GM18520 (cell line): ENCODE measurements around the gene HEPHL1.
"Not testable (repeated sequence)": the region's sequence is repeated elsewhere in the genome, so short reads cannot be mapped to it uniquely, and the experiment has no call there.

ENCODE experiments used
- ATAC-seq: cut with Tn5 transposase; IDR thresholded peaks from one replicate; pipeline ENCODE4 v1.9.1; 2021; ENCODE audit not compliant: unreplicated experiment

HEPHL1 gene, protein sequence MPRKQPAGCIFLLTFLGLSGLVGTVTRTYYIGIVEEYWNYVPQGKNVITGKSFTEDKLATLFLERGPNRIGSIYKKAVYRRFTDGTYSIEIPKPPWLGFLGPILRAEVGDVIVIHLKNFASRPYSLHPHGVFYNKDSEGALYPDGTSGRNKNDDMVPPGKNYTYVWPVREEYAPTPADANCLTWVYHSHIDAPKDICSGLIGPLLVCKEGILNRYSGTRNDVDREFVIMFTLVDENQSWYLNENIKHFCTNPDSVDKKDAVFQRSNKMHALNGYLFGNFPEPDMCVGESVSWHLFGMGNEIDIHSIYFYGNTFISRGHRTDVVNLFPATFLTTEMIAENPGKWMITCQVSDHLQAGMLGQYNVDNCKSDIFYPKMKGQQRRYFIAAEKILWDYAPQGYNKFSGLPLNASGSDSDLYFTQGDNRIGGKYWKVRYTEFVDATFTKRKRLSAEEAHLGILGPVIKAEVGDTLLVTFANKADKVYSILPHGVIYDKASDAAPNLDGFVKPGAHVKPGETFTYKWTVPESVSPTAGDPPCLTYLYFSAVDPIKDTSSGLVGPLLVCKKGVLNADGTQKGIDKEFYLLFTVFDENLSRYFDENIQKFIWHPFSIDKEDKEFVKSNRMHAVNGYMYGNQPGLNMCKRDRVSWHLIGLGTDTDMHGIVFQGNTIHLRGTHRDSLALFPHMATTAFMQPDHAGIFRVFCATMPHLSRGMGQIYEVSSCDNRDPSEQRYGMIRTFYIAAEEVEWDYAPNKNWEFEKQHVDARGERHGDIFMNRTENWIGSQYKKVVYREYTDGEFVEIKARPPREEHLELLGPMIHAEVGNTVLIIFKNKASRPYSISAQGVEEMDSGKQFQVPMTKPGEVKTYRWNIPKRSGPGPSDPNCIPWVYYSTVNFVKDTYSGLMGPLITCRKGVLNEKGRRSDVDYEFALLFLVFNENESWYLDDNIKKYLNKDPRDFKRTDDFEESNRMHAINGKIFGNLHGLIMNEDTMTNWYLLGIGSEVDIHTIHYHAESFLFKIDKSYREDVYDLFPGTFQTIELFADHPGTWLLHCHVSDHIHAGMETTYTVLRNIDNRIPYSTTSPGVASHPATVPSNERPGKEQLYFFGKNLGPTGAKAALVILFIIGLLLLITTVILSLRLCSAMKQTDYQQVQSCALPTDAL

DNA sequence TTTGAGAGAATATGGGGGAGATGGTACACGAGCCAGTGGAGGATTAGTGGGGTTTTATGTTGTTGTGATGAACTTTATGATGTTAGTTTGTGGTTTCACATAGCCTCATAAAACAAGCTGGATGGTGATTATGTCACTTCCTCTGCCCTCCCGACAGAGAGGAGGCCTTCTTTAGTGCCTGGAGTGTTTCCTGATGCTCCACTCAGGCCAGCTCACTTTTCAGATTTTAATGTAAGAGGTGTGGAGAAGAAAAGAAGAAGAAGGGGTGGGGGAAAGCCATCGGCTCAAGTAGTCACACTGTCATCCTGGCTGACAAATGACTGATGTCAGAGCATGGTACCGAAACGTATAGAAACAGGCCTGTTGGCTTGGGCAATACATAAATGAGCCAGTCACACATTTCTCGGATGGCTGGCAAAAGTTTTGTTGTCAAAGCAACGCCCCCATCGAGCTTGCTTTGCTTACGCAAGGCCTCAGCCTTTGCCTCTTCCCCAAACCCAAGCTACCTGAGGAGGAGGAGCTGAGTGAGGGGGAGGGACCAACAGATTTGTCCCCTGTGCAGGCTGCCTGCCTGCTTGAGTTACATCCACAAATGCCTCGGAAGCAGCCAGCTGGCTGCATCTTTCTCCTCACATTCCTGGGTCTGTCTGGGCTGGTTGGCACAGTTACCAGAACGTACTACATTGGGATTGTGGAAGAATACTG, at the start of gene HEPHL1:
Gene HEPHL1, plus strand, starts transcription at position 578 of the 705 bp plus-strand sequence. Its CDS starts 15 bp downstream, at position 593.
- ATAC-seq = no peak

- no peak for ATAC-seq
Measured at GRCh38 chr11:93972790-93973189, 48.4 kb upstream of the HEPHL1 start.

- not testable (repeated sequence) for ATAC-seq
Measured at GRCh38 chr11:93973322-93974051, 47.7 kb upstream of the HEPHL1 start.

DNA sequence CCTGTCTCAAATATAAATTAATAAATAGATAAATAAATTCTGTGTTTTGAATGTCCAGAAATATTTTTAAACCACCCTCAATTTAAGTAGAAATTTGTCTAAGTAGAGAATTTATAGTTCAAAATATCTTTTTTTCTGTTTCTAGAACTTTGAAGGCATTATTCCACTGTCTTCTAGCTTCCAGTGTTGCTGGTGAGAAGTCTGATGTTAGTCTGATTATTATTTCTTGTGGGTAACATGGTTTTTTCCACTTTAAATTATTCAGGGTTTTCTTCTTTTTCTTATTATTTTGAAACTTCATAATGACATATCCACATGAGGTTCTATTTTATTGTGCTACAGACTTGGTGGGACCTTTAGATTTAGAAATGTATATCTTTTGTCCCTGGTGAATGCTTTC, 46.4 kb upstream of the HEPHL1 start:
- no peak for ATAC-seq

DNA sequence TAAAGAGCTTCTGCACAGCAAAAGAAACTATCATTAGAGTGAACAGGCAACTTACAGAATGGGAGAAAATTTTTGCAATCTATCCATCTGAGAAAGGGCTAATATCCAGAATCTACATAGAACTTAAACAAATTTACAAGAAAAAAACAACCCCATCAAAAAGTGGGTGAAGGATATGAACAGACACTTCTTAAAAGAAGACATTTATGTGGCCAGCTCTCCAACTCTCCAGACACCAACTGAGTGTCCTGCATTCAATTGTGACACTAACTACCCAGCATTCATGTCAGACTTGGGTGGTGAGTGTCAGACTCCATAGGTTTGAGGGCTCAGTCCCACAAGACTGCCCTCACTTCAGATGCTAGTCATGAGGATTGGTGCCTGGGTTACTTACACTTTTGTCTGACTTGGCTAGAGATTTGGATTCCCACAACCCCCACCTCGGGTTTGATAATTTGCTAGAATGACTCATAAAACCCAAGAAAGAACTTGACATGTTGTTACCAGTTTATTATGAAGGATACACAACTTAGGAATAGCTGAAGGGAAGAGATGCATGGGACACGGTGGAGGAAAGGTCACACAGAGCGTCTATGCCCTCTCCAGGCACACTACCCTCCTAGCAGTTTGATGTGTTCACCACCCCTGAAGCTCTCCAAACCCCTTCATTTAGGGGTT, 44.4 kb upstream of the HEPHL1 start:
- not testable (repeated sequence) for ATAC-seq

GRCh38 chr11:93983542-93984195, 37.5 kb upstream of the HEPHL1 start:
- ATAC-seq = no peak

- no peak for ATAC-seq
Measured at GRCh38 chr11:93984196-93984567, 37.0 kb upstream of the HEPHL1 start.

- no peak for ATAC-seq
Measured at GRCh38 chr11:93984936-93985335, 36.2 kb upstream of the HEPHL1 start.

GRCh38 chr11:93986716-93987115, 34.4 kb upstream of the HEPHL1 start:
- no peak for ATAC-seq

- no peak for ATAC-seq
Measured at GRCh38 chr11:93988455-93988854, 32.7 kb upstream of the HEPHL1 start.

DNA sequence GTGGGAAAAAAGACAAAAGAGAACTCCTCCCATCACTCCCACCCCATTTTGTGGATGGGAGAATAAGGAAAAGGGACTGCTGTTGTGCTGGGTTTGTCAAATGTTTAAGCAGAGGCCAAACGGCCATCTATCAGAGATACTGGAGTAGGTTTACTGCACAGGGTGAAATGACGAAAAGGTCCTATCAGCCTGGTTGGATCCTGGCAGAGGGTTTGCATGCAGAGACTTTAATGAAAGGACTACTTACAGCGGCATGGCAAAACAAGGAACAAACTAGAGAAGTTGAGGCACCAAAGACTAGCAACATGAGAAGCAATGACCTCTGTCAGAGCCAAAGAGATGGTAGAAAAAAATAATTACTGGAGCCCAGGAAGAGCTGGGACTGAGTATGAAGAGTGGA, 32.2 kb upstream of the HEPHL1 start:
- no peak for ATAC-seq

DNA sequence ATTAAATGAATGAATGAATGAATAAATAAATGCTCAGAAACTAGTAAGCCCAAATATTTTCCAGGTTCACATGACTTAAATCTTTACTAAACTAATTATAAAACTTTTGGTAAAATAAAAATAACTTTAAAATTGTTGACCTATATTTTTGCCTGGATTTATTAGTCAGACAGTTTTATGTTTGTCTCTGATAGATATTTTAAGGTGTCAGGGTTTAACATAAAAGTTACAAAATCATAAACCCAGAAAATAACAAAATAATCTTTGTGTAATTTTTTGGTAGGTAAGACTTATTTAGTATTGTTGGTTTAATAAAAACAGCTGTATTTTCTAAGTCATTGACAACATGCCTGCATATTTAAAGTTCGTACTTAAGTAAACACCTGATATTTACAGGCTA, 27.4 kb upstream of the HEPHL1 start:
- no peak for ATAC-seq

DNA sequence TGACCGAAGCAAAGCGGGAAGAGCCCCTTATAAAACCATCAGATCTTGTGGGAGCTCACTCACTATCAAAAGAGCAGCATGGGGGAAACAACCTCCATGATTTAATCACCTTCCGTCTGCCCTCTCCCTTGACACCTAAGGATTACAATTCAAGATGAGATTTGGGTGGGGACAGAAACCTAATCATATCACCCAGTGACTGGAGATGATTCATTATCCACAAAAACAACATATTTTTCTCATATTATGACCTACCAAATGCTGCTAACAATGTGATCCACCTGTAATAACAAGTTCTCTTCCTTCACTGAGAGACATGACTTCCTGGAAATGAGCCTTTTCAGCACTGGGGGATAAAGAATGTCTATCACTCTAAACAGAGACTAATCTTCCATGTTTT, 23.4 kb upstream of the HEPHL1 start:
- ATAC-seq = no peak

GRCh38 chr11:94000659-94001058, 20.5 kb upstream of the HEPHL1 start:
- ATAC-seq = no peak

- ATAC-seq = no peak
Measured at GRCh38 chr11:94002226-94002625, 18.9 kb upstream of the HEPHL1 start.

GRCh38 chr11:94007426-94007825, 13.7 kb upstream of the HEPHL1 start:
- ATAC-seq = no peak

DNA sequence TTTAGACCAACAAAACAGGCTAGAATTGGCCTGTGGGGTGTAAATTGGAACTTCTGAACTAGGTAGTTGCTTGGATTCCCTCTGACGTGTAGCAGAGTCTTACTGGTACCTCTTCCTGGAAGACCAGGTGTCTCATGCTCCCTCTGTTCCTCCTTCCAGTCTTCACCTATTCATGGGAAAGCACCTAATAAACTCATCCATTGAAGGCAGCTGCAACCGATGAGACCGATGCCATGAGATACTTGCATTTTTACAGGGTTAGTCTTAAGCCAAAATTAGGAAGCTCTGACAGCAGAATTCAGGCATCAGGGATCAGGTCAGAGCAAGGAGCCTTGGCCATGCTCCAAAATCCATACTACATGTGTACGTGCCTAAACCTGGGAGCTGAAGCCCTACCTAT, 13.2 kb upstream of the HEPHL1 start:
- no peak for ATAC-seq

DNA sequence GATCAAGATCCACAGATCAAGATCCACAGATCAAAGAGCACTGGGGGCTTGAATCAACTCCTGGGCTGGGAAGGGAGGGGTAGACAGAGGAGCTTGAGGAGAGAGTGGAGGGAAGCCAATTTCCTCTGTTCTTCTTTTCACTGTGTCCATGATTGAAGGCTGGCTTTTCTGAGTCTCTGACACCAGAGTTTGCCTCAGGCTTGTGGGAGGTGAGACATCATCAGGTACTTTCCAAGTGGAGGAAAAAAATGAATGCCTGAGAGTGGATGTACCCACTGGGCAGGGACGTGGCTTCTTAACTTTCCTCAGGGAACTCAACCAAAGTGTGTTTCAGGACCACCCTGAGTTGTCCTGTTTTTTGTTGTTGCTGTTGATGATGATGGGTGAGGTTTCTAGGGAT, 11.0 kb upstream of the HEPHL1 start:
- ATAC-seq = no peak

DNA sequence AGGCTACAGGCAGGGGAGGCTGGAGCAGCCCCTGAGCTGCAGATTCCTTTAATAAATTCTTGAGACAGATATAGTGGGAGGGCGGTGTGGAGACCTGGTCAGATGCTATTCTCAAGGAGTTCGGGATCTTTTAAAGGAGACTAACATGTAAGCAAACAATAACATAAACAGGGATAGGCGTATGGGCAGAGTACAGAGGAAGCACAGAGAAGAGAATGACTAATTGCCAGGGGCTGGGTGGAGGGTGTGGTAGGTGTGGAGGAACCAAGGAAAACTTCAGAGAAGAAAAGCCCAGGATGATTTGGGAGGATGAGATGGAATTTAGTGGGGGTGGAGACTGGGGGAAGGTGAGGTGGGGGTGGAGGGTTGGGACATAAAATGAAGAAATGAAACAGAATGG, 9.7 kb upstream of the HEPHL1 start:
- no peak for ATAC-seq
